C4-2B (cell line): ENCODE measurements around the gene SEMA6A.

Experiments
- CTCF ChIP-seq: fragments of 450-650 bp; conservative IDR thresholded peaks from 2 replicates; pipeline ENCODE4 v1.5.1; 2017; ENCODE audit warnings: mild to moderate bottlenecking
- ZFX ChIP-seq: fragments of 450-650 bp; IDR thresholded peaks from 2 replicates; pipeline ENCODE4 v1.6.1; 2017

- no peak for TF ChIP-seq CTCF
- TF ChIP-seq ZFX, result no peak
Measured at GRCh38 chr5:116518423-116518822, 56.2 kb downstream of the SEMA6A start.
